Activated CD8-positive, alpha-beta memory T cell treated with anti-CD3 and anti-CD28 coated beads, Interleukin-2, amount 10 ng/mL, durations not matched to agents 7 days and 5 days (primary cell): ENCODE data around the gene OCIAD2. TPM values are rescaled to one million over a fixed set of nuclear protein-coding genes. Genes with fewer than 3 reads are reported as not detected.

Experiments
- ATAC-seq: fragments of 150-1000 bp; cut with Tn5 transposase; one replicate; pipeline ENCODE4 v1.10.0; 2021; ENCODE audit warnings: moderate library complexity
- CTCF ChIA-PET: fragments of 350-600 bp; sonication (Branson Sonifier 250); formaldehyde crosslinking; loops from one replicate; lab custom pipeline; 2021; ENCODE audit warnings: antibody characterized with exemption; lab: Charles Lee
- DNase-seq: peaks from one replicate; pipeline ENCODE4 v3.0.0-alpha.2; 2020
- H3K27ac Mint-ChIP-seq: one replicate; pipeline ENCODE4 v1.8.0; 2021; ENCODE audit warnings: mild to moderate bottlenecking, mixed read lengths
- H3K27me3 Mint-ChIP-seq: one replicate; pipeline ENCODE4 v1.8.0; 2021; ENCODE audit warnings: mixed read lengths
- H3K36me3 Mint-ChIP-seq: one replicate; pipeline ENCODE4 v1.8.0; 2021; ENCODE audit warnings: mild to moderate bottlenecking, mixed read lengths
- H3K4me1 Mint-ChIP-seq: one replicate; pipeline ENCODE4 v1.8.0; 2021; ENCODE audit warnings: mixed read lengths
- H3K4me3 Mint-ChIP-seq: one replicate; pipeline ENCODE4 v1.8.0; 2021; ENCODE audit warnings: mild to moderate bottlenecking, moderate library complexity, mixed read lengths
- H3K9me3 Mint-ChIP-seq: one replicate; pipeline ENCODE4 v1.8.0; 2022; ENCODE audit warnings: low read depth, mixed read lengths
- total RNA-seq, 2 experiments: library from RNA; stranded (reverse); gene quantifications; one replicate each; pipeline ENCODE4 v1.2.3, GENCODE V29; 2021

Gene OCIAD2, protein sequence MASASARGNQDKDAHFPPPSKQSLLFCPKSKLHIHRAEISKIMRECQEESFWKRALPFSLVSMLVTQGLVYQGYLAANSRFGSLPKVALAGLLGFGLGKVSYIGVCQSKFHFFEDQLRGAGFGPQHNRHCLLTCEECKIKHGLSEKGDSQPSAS
- total RNA-seq = 10 to 100 TPM; 54.6 to 76.5 TPM

DNA sequence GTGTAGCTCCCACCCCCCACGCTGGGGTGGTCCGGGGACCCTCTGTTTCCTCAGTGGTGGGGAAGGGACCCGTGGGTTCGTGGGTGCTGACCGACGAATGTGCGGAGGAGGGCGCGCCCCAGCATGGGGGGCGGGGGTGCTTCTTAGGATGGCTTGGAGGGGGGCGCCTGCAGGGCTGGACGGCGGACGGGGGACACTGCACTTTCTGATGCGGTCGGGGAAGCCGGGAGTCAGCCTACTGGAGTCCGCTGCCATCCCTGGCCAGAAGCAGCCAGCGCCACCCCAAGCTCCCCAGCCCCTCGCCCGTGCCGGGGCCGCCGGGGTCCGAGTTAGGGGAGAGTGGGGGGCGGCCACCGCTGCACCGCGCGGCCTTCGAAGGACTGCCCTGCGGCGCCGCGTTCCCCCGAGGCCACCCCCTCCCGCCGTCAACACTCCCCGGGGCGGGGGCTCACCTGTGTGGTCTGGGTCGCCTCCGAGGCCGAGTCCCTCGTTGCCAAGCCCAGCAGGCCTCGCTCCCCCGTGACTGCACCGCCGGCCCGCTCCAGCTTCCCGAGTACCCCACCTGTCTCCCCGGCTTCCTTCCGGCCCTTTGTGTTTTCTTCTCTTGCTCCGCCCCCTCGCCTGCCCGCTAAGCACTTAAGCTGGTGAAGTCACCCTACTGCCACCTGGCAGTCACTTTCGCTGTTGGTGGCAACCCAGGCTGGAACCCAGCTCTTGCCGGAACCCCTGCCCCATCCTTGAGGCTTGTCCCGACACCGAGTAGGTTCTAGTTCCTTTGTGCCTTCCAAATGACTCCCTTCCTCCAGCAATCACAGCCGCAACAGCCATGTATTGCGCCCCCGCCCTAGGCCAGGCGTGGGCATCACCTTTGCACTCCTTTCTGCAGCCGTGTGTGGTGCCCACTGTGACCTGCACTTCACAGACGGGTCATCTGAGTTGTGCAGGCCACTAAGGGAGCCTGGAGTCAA is at the start of gene OCIAD2:
OCIAD2 (minus strand) TSS at position 569 of the 968 bp plus-strand sequence. CDS start 2,225 bp downstream, outside the sequence.
- H3K4me3 Mint-ChIP-seq = peak within 1 kb of the TSS; percentile 85
- CTCF ChIA-PET = interaction anchor here (0.5 to 2.3 kb wide), 7 partner anchors 15 to 994 kb away, joined by 3 to 9 read pairs (median 4); no protein-coding TSS in a partner anchor
- ATAC-seq = peak; percentile 96
- H3K27ac Mint-ChIP-seq = peak within 1 kb of the TSS; percentile 87
- peaks cover 28% of the 10 kb centered on the region for H3K4me1 Mint-ChIP-seq
- peaks cover 20% of the 10 kb centered on the region for H3K36me3 Mint-ChIP-seq
- no peaks in the 10 kb centered on the region for H3K27me3 Mint-ChIP-seq
- H3K9me3 Mint-ChIP-seq = no peaks in the 10 kb centered on the region
- DNase-seq = peak; percentile 88

DNA sequence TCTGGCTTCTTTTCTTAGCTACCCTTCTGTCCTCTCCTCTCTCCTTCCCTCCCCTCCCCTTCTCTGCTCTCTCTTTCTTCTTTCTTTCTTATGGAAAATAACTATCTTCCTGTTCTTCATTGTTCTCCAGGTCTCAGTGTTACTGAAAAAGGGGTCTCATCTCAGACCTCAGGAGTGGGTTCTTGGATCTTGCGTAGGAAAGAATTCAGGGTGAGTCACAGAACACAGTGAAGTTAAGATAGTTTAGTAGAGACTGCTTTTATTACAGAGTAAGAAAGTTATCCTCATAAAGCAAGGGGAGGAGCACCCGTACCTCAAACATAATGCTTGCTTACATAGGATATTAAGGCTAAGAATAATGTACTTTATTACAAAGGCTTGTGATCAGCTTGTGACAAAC is 47.7 kb upstream of the OCIAD2 start:
- H3K27ac Mint-ChIP-seq = no peak overlapping the region
- CTCF ChIA-PET = interaction anchor here (1.0 kb wide), 1 partner anchor 9 kb away, joined by 3 read pairs; no protein-coding TSS in a partner anchor
- DNase-seq = no peak
- H3K4me1 Mint-ChIP-seq = no peaks in the 10 kb centered on the region
- peaks cover 7% of the 10 kb centered on the region for H3K27me3 Mint-ChIP-seq
- no peak overlapping the region for H3K4me3 Mint-ChIP-seq
- no peaks in the 10 kb centered on the region for H3K36me3 Mint-ChIP-seq
- ATAC-seq = no peak
- no peaks in the 10 kb centered on the region for H3K9me3 Mint-ChIP-seq

DNA sequence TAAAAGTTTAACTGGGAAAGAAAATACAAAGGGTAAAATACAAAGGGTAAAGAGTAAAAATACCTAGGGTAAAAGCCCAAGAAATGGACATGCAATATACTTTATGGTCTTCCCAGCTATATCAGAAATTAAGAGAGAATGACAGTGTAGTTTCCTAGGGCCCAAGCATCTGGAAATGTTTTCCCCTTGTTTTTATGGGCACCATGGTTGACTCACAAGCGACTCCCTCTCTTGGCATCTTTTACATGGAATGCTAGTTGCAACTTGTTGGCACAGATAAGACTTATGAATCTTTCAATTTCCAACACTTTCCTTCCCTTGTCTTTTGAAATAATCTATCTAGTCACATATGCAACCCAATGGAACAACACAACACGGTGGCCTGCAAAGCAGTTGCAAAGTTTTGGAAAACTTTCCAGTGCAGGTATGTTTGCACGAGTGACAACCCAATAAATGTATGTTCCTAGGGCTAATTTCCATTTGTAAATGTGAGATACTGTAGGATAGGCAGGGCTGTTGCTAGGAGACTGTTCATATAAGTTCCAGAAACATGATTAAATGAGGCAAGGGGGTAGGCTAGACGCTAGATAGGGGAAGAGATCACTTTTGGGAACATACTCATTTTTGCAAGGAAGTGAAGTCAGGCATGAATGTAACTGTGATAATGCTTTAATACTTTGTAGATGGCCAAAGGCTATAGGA is 43.1 kb upstream of the OCIAD2 start:
- no peak overlapping the region for H3K27ac Mint-ChIP-seq
- ATAC-seq = no peak
- DNase-seq = no peak
- no peaks in the 10 kb centered on the region for H3K27me3 Mint-ChIP-seq
- CTCF ChIA-PET = interaction anchor here (0.6 kb wide), 1 partner anchor 25 kb away, joined by 3 read pairs; no protein-coding TSS in a partner anchor
- H3K4me1 Mint-ChIP-seq = peaks cover 3% of the 10 kb centered on the region
- H3K4me3 Mint-ChIP-seq = no peak overlapping the region
- H3K36me3 Mint-ChIP-seq = no peaks in the 10 kb centered on the region
- H3K9me3 Mint-ChIP-seq = no peaks in the 10 kb centered on the region

DNA sequence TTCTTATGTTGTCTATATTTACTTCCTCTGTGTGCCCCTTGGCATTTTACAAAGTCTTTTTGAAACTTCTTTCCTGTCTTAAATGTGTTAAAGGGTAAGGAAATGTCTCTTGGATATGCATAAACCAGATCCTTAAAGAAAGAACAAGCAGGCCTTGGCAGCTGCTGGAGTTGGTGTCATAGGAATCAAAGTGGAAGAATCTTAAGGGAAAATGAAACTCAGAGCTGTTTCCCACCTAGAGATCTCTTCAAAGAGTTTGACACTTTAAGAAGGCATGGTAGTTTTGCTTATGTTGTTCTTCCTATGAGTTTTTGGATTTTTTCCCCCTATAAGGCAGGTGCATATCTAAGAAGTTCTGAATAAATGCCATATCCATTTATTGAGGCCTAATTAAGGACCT is 42.5 kb upstream of the OCIAD2 start:
- DNase-seq (no peak), ATAC-seq (no peak)
- H3K36me3 Mint-ChIP-seq = no peaks in the 10 kb centered on the region
- peaks cover 7% of the 10 kb centered on the region for H3K4me1 Mint-ChIP-seq
- H3K27ac Mint-ChIP-seq = no peak overlapping the region
- CTCF ChIA-PET = interaction anchor here (0.6 kb wide), 1 partner anchor 25 kb away, joined by 3 read pairs; no protein-coding TSS in a partner anchor
- H3K27me3 Mint-ChIP-seq = no peaks in the 10 kb centered on the region
- H3K9me3 Mint-ChIP-seq = no peaks in the 10 kb centered on the region
- H3K4me3 Mint-ChIP-seq = no peak overlapping the region

DNA sequence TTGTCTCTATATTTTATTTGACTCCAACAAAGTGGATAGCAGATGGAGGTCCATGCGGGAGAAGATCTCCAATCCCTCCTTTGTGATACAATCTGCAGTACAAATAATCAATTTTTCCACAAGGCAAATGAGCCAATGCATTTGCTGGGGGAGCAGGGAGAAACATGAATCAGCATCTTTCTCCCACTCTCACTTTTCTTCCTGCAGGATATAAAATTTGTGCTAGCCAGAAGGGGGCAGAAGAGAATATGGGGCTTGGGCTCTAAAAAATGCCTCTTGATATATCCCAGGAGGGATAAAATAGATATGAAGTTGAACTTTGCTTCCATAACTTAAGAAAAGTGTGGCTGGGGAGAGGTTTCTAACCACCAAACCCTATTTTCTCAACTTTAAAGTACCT is 41.2 kb upstream of the OCIAD2 start:
- DNase-seq (no peak), ATAC-seq (no peak)
- H3K4me1 Mint-ChIP-seq = peaks cover 7% of the 10 kb centered on the region
- no peaks in the 10 kb centered on the region for H3K9me3 Mint-ChIP-seq
- H3K4me3 Mint-ChIP-seq = no peak overlapping the region
- no peaks in the 10 kb centered on the region for H3K36me3 Mint-ChIP-seq
- peaks cover 5% of the 10 kb centered on the region for H3K27me3 Mint-ChIP-seq
- H3K27ac Mint-ChIP-seq = no peak overlapping the region
- CTCF ChIA-PET = no interaction called here

DNA sequence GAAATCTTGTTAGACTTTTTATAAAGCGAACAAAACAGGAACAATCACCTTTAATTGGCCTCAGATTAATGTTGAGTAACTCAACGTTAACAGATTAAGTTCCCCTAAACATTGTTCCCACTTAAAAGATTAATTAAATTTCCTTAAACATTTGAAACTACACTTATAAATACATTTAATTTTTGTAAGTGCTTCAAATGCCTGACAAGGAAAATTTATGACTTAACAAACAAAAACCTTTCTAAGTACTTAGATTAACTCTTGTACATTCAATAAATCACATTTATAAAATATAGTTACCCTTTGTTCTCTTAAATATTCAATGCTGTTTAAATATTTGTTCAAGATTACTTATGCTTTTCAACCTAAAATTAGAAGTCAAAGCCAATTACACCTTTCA is 39.4 kb upstream of the OCIAD2 start:
- no peak for ATAC-seq
- DNase-seq = no peak
- Mint-ChIP-seq H3K9me3 (no peaks in the 10 kb centered on the region), H3K36me3 (no peaks in the 10 kb centered on the region), H3K27me3 (peaks cover 8% of the 10 kb centered on the region), H3K4me1 (peaks cover 7% of the 10 kb centered on the region), H3K4me3 (no peak overlapping the region), H3K27ac (no peak overlapping the region)
- CTCF ChIA-PET = interaction anchor here (0.8 to 3.1 kb wide), 3 partner anchors 14 to 223 kb away, joined by 3 to 19 read pairs (median 4); no protein-coding TSS in a partner anchor

DNA sequence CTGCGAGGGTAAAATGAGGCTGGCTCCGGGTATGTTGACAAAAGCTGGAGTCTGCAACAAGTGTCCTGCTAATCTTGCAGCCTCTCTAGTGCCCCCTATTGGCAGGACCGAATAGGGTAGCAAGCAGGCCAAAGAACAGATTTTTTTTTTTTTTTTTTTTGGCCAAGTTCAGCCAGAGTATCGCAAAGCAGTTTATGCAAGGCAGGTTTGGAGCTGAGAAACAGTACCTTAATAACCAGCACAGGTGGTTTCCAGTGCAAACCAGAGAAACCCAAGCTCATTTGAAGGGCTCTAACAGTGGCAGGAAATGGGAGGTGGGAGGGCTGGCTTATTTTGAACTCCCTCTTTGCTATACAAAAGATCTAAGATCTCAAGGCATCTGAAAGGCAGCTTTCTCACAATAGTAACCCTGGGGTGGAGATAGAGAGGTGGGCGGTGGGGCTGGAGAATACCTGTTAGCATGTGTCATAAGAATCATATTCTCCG is 38.2 kb upstream of the OCIAD2 start:
- H3K4me3 Mint-ChIP-seq = no peak overlapping the region
- no peaks in the 10 kb centered on the region for H3K9me3 Mint-ChIP-seq
- H3K27ac Mint-ChIP-seq = no peak overlapping the region
- H3K36me3 Mint-ChIP-seq = no peaks in the 10 kb centered on the region
- H3K27me3 Mint-ChIP-seq = peaks cover 12% of the 10 kb centered on the region
- CTCF ChIA-PET = interaction anchor here (0.7 to 3.1 kb wide), 18 partner anchors 10 to 603 kb away, joined by 3 to 19 read pairs (median 4); partner anchors contain the start of genes OCIAD2 and SLAIN2
- peak; percentile 71 for DNase-seq
- ATAC-seq = peak; percentile 42
- H3K4me1 Mint-ChIP-seq = peaks cover 7% of the 10 kb centered on the region

DNA sequence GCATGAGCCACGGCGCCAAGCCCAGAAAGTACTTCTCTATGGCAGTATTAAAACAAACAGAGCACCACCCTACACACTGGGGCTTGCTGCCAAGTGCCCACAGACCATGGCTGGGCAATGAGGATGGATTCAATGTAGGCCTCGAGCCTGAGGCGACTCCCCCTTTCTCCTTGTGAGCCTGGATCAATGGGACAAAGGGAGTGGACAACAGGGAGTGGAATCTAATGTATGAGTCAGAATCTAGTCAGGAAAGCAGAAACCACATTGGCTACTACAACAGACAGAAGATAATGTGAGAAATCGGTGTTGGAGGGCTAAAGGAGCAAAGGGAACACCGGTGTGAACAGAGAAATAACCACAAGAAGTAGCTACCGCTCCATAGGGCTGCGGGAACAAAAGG is 37.7 kb upstream of the OCIAD2 start:
- CTCF ChIA-PET = interaction anchor here (0.9 to 3.1 kb wide), 14 partner anchors 10 to 428 kb away, joined by 3 to 19 read pairs (median 4); partner anchors contain the start of gene OCIAD2
- Mint-ChIP-seq H3K4me3 (no peak overlapping the region), H3K36me3 (no peaks in the 10 kb centered on the region), H3K9me3 (no peaks in the 10 kb centered on the region), H3K4me1 (peaks cover 7% of the 10 kb centered on the region), H3K27me3 (peaks cover 12% of the 10 kb centered on the region), H3K27ac (no peak overlapping the region)
- DNase-seq (no peak), ATAC-seq (no peak)

DNA sequence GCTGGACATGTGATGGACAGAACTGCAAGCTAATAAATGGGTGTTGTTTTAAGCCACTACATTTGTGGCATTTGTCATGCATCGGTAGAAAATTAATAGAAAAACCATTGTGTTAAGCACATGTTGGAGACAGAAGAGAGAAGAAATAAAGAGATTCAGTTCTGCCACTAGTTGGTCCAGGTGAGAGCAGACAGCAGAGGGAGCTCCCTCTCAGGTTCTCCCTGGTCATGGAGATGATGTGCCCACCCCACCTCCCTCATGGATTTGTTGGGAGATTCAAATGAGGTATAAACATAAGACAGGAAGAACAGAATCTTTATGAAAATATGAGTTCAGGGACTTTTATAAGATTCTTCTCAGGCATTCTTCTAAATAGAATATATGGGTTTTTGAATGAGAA is 36.8 kb upstream of the OCIAD2 start:
- Mint-ChIP-seq H3K27ac (no peak overlapping the region), H3K4me3 (no peak overlapping the region), H3K27me3 (peaks cover 12% of the 10 kb centered on the region), H3K9me3 (no peaks in the 10 kb centered on the region), H3K36me3 (no peaks in the 10 kb centered on the region), H3K4me1 (peaks cover 7% of the 10 kb centered on the region)
- no peak for ATAC-seq
- CTCF ChIA-PET = interaction anchor here (3.1 kb wide), 1 partner anchor 18 kb away, joined by 19 read pairs; no protein-coding TSS in a partner anchor
- no peak for DNase-seq

DNA sequence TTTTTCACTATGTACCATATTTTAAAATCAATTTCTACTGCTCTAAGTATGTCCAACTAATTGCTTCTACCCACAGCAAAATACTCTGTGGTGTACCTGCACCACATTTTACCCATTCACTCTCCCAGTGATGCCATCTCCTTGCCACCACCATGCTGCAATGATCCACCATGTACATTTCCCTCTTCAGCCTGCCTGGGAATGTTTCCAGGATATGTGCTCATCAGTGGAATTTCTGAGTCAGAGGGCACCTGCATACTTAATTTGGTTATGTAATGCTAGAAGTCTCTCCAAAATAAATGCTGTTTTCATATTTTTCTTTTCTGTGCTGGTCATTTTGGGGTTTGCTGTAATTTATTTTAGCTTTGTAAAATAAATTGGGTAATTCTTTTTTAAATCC is 33.2 kb upstream of the OCIAD2 start:
- CTCF ChIA-PET = interaction anchor here (1.4 kb wide), 1 partner anchor 27 kb away, joined by 3 read pairs; no protein-coding TSS in a partner anchor
- Mint-ChIP-seq H3K27ac (no peak overlapping the region), H3K36me3 (no peaks in the 10 kb centered on the region), H3K27me3 (peaks cover 12% of the 10 kb centered on the region), H3K4me3 (no peak overlapping the region), H3K9me3 (no peaks in the 10 kb centered on the region), H3K4me1 (peaks cover 4% of the 10 kb centered on the region)
- no peak for DNase-seq
- no peak for ATAC-seq

DNA sequence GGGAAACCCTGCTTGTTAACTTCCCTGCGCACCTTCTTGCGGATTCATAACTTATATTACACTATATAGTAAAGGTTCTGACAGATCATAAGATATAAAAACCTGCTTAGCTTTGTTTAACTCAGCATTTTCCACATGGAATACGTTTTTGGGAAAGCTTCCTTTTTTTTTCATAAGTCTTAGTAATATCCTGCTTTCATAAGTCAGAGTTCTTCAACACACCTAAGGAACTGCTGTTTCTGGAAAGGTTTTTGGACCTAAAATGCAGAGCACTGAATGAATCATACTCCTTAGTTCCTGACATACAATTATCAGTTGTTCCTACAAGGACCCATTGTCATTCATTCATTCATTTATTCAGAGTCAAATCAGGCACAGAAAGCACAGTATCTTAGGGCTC is 32.3 kb upstream of the OCIAD2 start:
- no peak overlapping the region for H3K27ac Mint-ChIP-seq
- peaks cover 12% of the 10 kb centered on the region for H3K27me3 Mint-ChIP-seq
- no peaks in the 10 kb centered on the region for H3K36me3 Mint-ChIP-seq
- ATAC-seq (no peak), DNase-seq (no peak)
- H3K4me3 Mint-ChIP-seq = no peak overlapping the region
- CTCF ChIA-PET = no interaction called here
- no peaks in the 10 kb centered on the region for H3K4me1 Mint-ChIP-seq
- H3K9me3 Mint-ChIP-seq = no peaks in the 10 kb centered on the region

DNA sequence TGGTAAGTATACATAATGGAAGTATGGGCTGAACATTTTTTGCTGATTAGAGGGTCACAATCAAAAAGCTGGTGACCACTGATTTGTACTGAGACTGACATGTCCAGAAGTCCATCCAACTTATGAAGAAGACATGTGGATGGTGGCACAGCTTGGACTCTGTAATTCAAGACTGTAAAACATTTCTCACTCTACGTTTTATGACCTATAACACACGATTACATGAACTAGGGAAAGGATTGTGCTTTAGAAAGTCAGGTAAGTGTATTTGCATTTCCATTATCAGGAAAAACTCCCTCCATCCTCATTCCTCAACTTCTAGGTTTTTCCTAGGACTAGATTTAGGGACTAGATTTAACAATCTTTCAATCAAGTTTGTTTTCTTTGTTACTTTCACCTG is 30.5 kb upstream of the OCIAD2 start:
- peaks cover 7% of the 10 kb centered on the region for H3K27me3 Mint-ChIP-seq
- CTCF ChIA-PET = no interaction called here
- H3K4me3 Mint-ChIP-seq = no peak overlapping the region

More for the DNA sequence above, 30.5 kb upstream of the OCIAD2 start:
- Mint-ChIP-seq H3K9me3 (no peaks in the 10 kb centered on the region), H3K36me3 (no peaks in the 10 kb centered on the region), H3K4me1 (no peaks in the 10 kb centered on the region), H3K27ac (no peak overlapping the region)
- ATAC-seq = no peak
- no peak for DNase-seq
